PFSK-1 (cell line): ENCODE results near the gene P4HB.
A peak's percentile ranks its signal among the peaks of the same experiment; 100 is the strongest.

Experiments used
- POLR2AphosphoS5 ChIP-seq: IDR thresholded peaks from 2 replicates; pipeline ENCODE4 v1.6.1; 2012; ENCODE audit warnings: low read depth, mild to moderate bottlenecking, control low read depth, low read length, moderate library complexity
- REST ChIP-seq, 2 experiments: IDR thresholded peaks; 2 replicates each; pipeline versions ENCODE4 v1.6.1 to v1.8.0; 2011 to 2012; ENCODE audit warnings: low read depth in 2 of 2, low read length in 2 of 2, control low read depth in 1 of 2, inconsistent platforms in 1 of 2, mild to moderate bottlenecking in 1 of 2, moderate library complexity in 1 of 2; ENCODE audit not compliant: insufficient read depth in 1 of 2
- SIN3A ChIP-seq: IDR thresholded peaks from 2 replicates; pipeline ENCODE4 v1.6.1; 2012; ENCODE audit warnings: mild to moderate bottlenecking, low read length, moderate library complexity, borderline replicate concordance; ENCODE audit not compliant: insufficient read depth
- TAF1 ChIP-seq: IDR thresholded peaks from 2 replicates; pipeline ENCODE4 v1.6.1; 2012; ENCODE audit warnings: low read length, control low read depth, borderline replicate concordance; ENCODE audit not compliant: insufficient read depth

DNA sequence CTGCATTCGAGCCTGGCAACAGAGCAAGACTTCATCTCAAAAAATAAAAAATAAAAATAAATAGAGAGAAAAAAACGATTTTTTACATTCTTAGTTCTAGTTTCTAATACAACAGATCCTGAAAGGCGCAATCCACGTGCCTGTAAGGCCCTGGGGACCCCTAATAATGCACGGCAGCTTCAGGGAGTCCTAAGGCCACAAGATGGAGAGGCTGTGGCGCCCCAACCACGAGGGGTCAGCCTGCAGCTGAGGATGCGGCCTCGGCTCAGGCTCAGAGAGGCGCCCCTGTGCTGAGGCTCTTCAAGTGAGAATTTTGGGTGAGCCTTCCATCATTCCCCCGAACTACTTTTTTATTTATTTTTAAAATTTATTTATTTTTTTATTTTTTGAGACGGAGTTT, 10.9 kb downstream of the P4HB start:
- TF ChIP-seq POLR2AphosphoS5 = peak; percentile 22; the same call in 1 of the 2 replicates
- TF ChIP-seq REST (IDR thresholded peaks at IDR 0.05; ENCODE audit: insufficient read depth in 1 of 2, low read depth in 2 of 2, low read length in 2 of 2) = no peak
- no peak for TF ChIP-seq SIN3A
- TF ChIP-seq TAF1 = no peak
